ENCODE results near the gene MBNL2.

MBNL2 gene

GRCh38 chr13:97335488-97336134 is 113.5 kb downstream of the MBNL2 start:
- Histone ChIP-seq H4K8ac (ENCODE audit: low read depth, low read length) (no peak overlapping the region), H3K14ac (ENCODE audit: low read length) (no peak overlapping the region)

GRCh38 chr13:97337985-97338499 is 115.9 kb downstream of the MBNL2 start:
- no CpG with 5 or more reads among the region's 4 CpGs for WGBS, 2 donors (ENCODE audit: extremely low coverage in 2 of 2, insufficient read length in 2 of 2, insufficient replicate concordance in 1 of 2)
- Histone ChIP-seq H2AK5ac (ENCODE audit: low read depth, low read length) (no peak overlapping the region), H3K23ac (ENCODE audit: low read depth, low read length, poor library complexity) (no peak overlapping the region), H4K91ac (ENCODE audit: low read depth, low read length, poor library complexity) (no peak overlapping the region), H2BK12ac (ENCODE audit: low read length) (no peak overlapping the region), H3K4me2 (ENCODE audit: insufficient read depth, low read length, poor library complexity, severe bottlenecking) (no peak overlapping the region), H3K27ac (replicated peaks; ENCODE audit: low read length) (no peak overlapping the region), H2AFZ (ENCODE audit: low read length) (no peak overlapping the region), H3K18ac (ENCODE audit: low read length) (no peak overlapping the region), H3K14ac (ENCODE audit: low read length) (no peak overlapping the region), H3K79me1 (ENCODE audit: low read depth, low read length) (no peaks in the 10 kb centered on the region), H2BK120ac (ENCODE audit: low read depth, low read length) (no peak overlapping the region), H3K4me1 (ENCODE audit: control insufficient read depth in 2 of 2, insufficient read depth in 1 of 2, low read depth in 1 of 2, low read length in 2 of 2) (peaks cover 5 to 7% of the 10 kb centered on the region in 2 donors), H3K36me3 (replicated peaks in 1 of 2; ENCODE audit: control insufficient read depth in 2 of 2, insufficient read depth in 2 of 2, low read length in 2 of 2) (peaks cover 2% of the 10 kb centered on the region in 2 donors), H3K9me3 (replicated peaks in 1 of 2; ENCODE audit: control insufficient read depth in 2 of 2, insufficient read depth in 1 of 2, low read depth in 1 of 2, low read length in 2 of 2) (no peaks in the 10 kb centered on the region), H3K27me3 (ENCODE audit: control insufficient read depth in 3 of 3, insufficient read depth in 3 of 3, low read depth in 1 of 3, low read length in 3 of 3) (no peaks in the 10 kb centered on the region), H3K9ac (ENCODE audit: low read depth, low read length, poor library complexity) (no peak overlapping the region), H3K4ac (ENCODE audit: low read length) (no peak overlapping the region), H3K4me3 (ENCODE audit: low read length in 2 of 2) (no peak overlapping the region), H2BK15ac (ENCODE audit: low read length) (no peak overlapping the region), H4K8ac (ENCODE audit: low read depth, low read length) (no peak overlapping the region), H2BK5ac (ENCODE audit: low read length) (no peak overlapping the region)
- no peak for DNase-seq (ENCODE audit: low spot score)

More at GRCh38 chr13:97335488-97336134, 113.5 kb downstream of the MBNL2 start:
- Histone ChIP-seq H2BK12ac (ENCODE audit: low read length) (no peak overlapping the region), H3K79me1 (ENCODE audit: low read depth, low read length) (no peaks in the 10 kb centered on the region), H2BK15ac (ENCODE audit: low read length) (no peak overlapping the region), H3K4me1 (ENCODE audit: control insufficient read depth in 2 of 2, insufficient read depth in 1 of 2, low read depth in 1 of 2, low read length in 2 of 2) (peaks cover 5 to 12% of the 10 kb centered on the region in 2 donors), H3K9ac (ENCODE audit: low read depth, low read length, poor library complexity) (no peak overlapping the region), H3K9me3 (replicated peaks in 1 of 2; ENCODE audit: control insufficient read depth in 2 of 2, insufficient read depth in 1 of 2, low read depth in 1 of 2, low read length in 2 of 2) (no peaks in the 10 kb centered on the region), H3K27me3 (ENCODE audit: control insufficient read depth in 3 of 3, insufficient read depth in 3 of 3, low read depth in 1 of 3, low read length in 3 of 3) (no peaks in the 10 kb centered on the region), H3K18ac (ENCODE audit: low read length) (no peak overlapping the region), H4K91ac (ENCODE audit: low read depth, low read length, poor library complexity) (no peak overlapping the region), H3K4ac (ENCODE audit: low read length) (no peak overlapping the region), H3K4me2 (ENCODE audit: insufficient read depth, low read length, poor library complexity, severe bottlenecking) (no peak overlapping the region), H3K27ac (replicated peaks; ENCODE audit: low read length) (no peak overlapping the region), H3K36me3 (replicated peaks in 1 of 2; ENCODE audit: control insufficient read depth in 2 of 2, insufficient read depth in 2 of 2, low read length in 2 of 2) (peaks cover 0 to 2% of the 10 kb centered on the region in 2 donors), H2BK5ac (ENCODE audit: low read length) (no peak overlapping the region), H3K4me3 (ENCODE audit: low read length in 2 of 2) (no peak overlapping the region), H2BK120ac (ENCODE audit: low read depth, low read length) (no peak overlapping the region), H3K23ac (ENCODE audit: low read depth, low read length, poor library complexity) (no peak overlapping the region), H2AK5ac (ENCODE audit: low read depth, low read length) (no peak overlapping the region), H2AFZ (ENCODE audit: low read length) (no peak overlapping the region)
- no peak for DNase-seq (ENCODE audit: low spot score)
- no CpG with 5 or more reads among the region's 6 CpGs for WGBS, 2 donors (ENCODE audit: extremely low coverage in 2 of 2, insufficient read length in 2 of 2, insufficient replicate concordance in 1 of 2)

GRCh38 chr13:97338571-97338970 is 116.4 kb downstream of the MBNL2 start:
- DNase-seq (ENCODE audit: low spot score): no peak
- Histone ChIP-seq H2BK12ac (ENCODE audit: low read length) (no peak overlapping the region), H2BK5ac (ENCODE audit: low read length) (no peak overlapping the region), H3K4me1 (ENCODE audit: control insufficient read depth in 2 of 2, insufficient read depth in 1 of 2, low read depth in 1 of 2, low read length in 2 of 2) (peaks cover 3 to 7% of the 10 kb centered on the region in 2 donors), H3K79me1 (ENCODE audit: low read depth, low read length) (no peaks in the 10 kb centered on the region), H3K23ac (ENCODE audit: low read depth, low read length, poor library complexity) (no peak overlapping the region), H4K8ac (ENCODE audit: low read depth, low read length) (no peak overlapping the region), H3K4ac (ENCODE audit: low read length) (no peak overlapping the region), H3K18ac (ENCODE audit: low read length) (no peak overlapping the region), H3K9ac (ENCODE audit: low read depth, low read length, poor library complexity) (no peak overlapping the region), H2BK15ac (ENCODE audit: low read length) (no peak overlapping the region), H2BK120ac (ENCODE audit: low read depth, low read length) (no peak overlapping the region), H3K27me3 (ENCODE audit: control insufficient read depth in 3 of 3, insufficient read depth in 3 of 3, low read depth in 1 of 3, low read length in 3 of 3) (no peaks in the 10 kb centered on the region), H3K9me3 (replicated peaks in 1 of 2; ENCODE audit: control insufficient read depth in 2 of 2, insufficient read depth in 1 of 2, low read depth in 1 of 2, low read length in 2 of 2) (no peaks in the 10 kb centered on the region), H2AFZ (ENCODE audit: low read length) (no peak overlapping the region), H4K91ac (ENCODE audit: low read depth, low read length, poor library complexity) (no peak overlapping the region), H3K36me3 (replicated peaks in 1 of 2; ENCODE audit: control insufficient read depth in 2 of 2, insufficient read depth in 2 of 2, low read length in 2 of 2) (peaks cover 2 to 7% of the 10 kb centered on the region in 2 donors), H3K14ac (ENCODE audit: low read length) (no peak overlapping the region), H2AK5ac (ENCODE audit: low read depth, low read length) (no peak overlapping the region), H3K4me2 (ENCODE audit: insufficient read depth, low read length, poor library complexity, severe bottlenecking) (no peak overlapping the region), H3K4me3 (ENCODE audit: low read length in 2 of 2) (no peak overlapping the region), H3K27ac (replicated peaks; ENCODE audit: low read length) (no peak overlapping the region)
- no CpG with 5 or more reads among the region's 16 CpGs for WGBS, 2 donors (ENCODE audit: extremely low coverage in 2 of 2, insufficient read length in 2 of 2, insufficient replicate concordance in 1 of 2)

- no peak for DNase-seq (ENCODE audit: low spot score)
- H3K9ac ChIP-seq (ENCODE audit: low read depth, low read length, poor library complexity): no peak overlapping the region
- H3K36me3 ChIP-seq (replicated peaks in 1 of 2; ENCODE audit: control insufficient read depth in 2 of 2, insufficient read depth in 2 of 2, low read length in 2 of 2): peaks cover 2 to 8% of the 10 kb centered on the region in 2 donors
- no peaks in the 10 kb centered on the region for H3K9me3 ChIP-seq (replicated peaks in 1 of 2; ENCODE audit: control insufficient read depth in 2 of 2, insufficient read depth in 1 of 2, low read depth in 1 of 2, low read length in 2 of 2)
- no peak overlapping the region for H2BK12ac ChIP-seq (ENCODE audit: low read length)
- no peak overlapping the region for H2AK5ac ChIP-seq (ENCODE audit: low read depth, low read length)
- WGBS, 2 donors (ENCODE audit: extremely low coverage in 2 of 2, insufficient read length in 2 of 2, insufficient replicate concordance in 1 of 2): 100% methylated on average over 1 of the region's 21 CpGs
- H3K4me3 ChIP-seq (ENCODE audit: low read length in 2 of 2): no peak overlapping the region
- H3K23ac ChIP-seq (ENCODE audit: low read depth, low read length, poor library complexity): no peak overlapping the region
- H3K4ac ChIP-seq (ENCODE audit: low read length): no peak overlapping the region
- H3K79me1 ChIP-seq (ENCODE audit: low read depth, low read length): no peaks in the 10 kb centered on the region
- H2AFZ ChIP-seq (ENCODE audit: low read length): no peak overlapping the region
- no peak overlapping the region for H4K8ac ChIP-seq (ENCODE audit: low read depth, low read length)
- H3K18ac ChIP-seq (ENCODE audit: low read length): no peak overlapping the region
- H3K27me3 ChIP-seq (ENCODE audit: control insufficient read depth in 3 of 3, insufficient read depth in 3 of 3, low read depth in 1 of 3, low read length in 3 of 3): no peaks in the 10 kb centered on the region
- no peak overlapping the region for H2BK5ac ChIP-seq (ENCODE audit: low read length)
- no peak overlapping the region for H2BK120ac ChIP-seq (ENCODE audit: low read depth, low read length)
- no peak overlapping the region for H3K14ac ChIP-seq (ENCODE audit: low read length)
- no peak overlapping the region for H3K27ac ChIP-seq (replicated peaks; ENCODE audit: low read length)
- peaks cover 0 to 5% of the 10 kb centered on the region in 2 donors for H3K4me1 ChIP-seq (ENCODE audit: control insufficient read depth in 2 of 2, insufficient read depth in 1 of 2, low read depth in 1 of 2, low read length in 2 of 2)
- no peak overlapping the region for H3K4me2 ChIP-seq (ENCODE audit: insufficient read depth, low read length, poor library complexity, severe bottlenecking)
- H4K91ac ChIP-seq (ENCODE audit: low read depth, low read length, poor library complexity): no peak overlapping the region
- no peak overlapping the region for H2BK15ac ChIP-seq (ENCODE audit: low read length)
Measured at GRCh38 chr13:97339019-97339987, 117.2 kb downstream of the MBNL2 start.

All from neuronal stem cell (in vitro differentiated cells).